Stimulated activated CD4-positive, alpha-beta T cell treated with anti-CD3 and anti-CD28 coated beads, Interleukin-15, amount 100 ng/mL, for 24 hours (primary cell): ENCODE measurements around the gene TEX51.

Source experiments
- DNase-seq: peaks from one replicate; pipeline ENCODE4 v3.0.0-alpha.2; 2020

The TEX51 gene

DNA sequence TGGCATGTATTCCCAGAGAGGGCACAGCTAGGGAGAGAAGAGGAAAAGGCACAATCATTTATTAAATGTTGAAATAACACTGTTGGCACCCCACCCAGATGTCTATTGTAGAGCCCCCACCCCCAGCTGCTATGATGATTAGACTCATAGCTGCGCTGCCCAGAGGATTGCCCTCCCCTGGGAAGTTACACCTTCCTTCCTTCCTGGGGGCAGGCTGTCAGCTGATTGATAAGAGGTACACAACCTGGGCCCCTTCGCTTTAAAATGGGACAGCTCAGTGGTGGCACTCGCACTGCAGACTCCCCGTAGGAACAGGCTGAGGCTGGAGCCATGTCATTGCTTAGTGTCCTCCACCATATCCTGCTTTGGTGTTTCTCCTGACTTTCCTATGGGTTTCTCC is 18.1 kb downstream of the TEX51 start:
- no peak for DNase-seq

DNA sequence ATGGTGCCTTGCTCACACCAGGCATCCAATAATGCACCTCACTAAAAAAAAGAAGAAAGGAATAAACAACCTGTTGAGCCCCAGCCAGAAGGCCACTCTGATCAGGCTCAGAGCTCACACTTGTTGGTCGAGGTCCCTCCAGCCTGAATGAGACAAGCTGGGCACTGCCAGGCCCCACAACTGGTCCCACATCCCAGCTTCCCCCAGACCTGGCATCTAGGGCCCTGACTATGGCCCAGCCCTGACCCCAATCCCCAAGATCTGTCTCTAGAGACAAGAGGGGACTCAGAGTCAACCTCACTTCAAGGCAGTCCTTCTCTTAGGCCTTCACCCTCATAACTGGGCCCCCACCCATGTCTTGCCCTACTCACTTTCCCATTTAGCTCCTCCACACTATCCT is 22.4 kb downstream of the TEX51 start:
- no peak for DNase-seq

DNA sequence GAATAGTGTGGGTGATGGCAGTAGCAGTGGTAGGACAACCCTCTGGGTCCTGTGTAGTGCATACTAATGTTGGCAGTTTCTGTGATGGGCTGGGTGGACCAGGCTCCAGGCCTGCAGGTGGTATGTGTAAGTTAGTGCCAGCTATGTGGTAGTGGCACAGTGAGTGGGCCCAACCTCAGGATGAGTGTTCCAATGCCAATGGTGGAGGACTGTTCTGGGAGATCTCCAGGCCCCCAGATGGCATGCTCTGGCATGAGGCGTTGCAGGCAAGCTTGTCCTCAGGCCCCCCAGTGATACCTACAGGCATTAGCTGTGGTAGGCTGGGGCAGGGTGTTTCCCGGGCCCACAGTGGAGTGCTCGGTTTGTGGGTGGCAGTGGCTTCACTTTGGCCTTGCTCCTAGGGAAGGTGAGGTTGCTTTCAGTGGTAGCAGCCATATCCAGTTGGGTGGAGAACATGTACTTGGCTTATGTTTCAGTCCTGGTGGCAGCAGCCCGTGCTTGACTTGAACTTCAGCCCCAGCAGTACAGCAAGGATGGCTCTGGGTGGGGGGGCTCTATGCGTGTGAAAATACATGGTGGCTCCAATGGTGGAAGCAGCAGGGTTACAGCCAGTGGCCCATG is 32.4 kb downstream of the TEX51 start:
- no peak for DNase-seq

DNA sequence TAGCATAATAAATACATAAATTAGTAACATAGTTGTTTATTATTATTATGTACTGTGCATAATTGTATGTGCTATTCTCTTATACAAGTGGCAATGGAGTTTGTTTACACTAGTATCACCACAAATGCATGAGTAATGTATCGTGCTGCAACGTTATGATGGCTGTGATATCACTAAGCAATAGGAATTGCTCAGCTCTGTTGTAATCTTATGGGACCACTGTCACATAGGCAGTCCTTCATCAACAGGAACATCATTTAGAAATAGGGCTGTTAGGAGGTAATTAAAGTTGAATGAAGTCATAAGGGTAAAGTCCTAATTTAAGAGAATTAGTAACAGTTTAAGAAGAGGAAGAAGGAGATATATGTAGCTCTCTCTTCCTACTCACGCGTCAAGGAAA is 33.8 kb downstream of the TEX51 start:
- no peak for DNase-seq

DNA sequence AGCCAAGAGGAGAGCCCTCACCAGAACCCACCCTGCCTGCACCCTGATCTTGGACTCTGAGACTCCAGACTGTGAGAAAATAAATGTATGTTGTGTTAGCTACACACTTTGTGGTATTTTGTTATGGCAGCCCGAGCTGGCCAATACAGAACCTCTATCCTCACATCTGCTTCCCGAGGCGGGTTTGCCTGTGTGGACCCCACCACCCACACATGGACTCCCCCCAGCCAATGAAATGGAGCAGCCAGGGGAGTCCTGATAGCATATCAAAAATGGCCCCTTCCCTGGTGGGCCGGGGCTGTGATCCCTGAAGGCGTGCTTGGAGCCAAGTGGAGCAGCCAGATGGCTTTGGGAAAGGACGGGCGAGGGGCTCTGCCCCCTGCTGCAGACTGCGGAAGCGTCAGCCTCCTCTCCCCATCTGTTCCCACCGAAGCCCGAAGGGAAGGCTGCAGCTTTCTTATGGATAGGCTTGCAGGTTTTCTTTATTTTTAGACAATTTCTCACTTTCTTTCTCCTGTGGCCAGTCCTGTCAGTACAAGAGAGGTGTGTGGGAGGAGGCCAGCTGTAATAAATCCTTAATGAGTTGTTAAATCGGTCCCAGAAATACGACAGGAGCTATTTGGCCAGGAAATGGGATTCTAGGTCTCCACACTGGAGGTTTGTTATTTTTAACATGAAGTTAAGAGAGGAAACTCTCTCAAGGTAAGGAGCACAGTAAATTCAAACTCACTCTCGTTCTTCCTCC is 34.4 kb downstream of the TEX51 start:
- DNase-seq = no peak

DNA sequence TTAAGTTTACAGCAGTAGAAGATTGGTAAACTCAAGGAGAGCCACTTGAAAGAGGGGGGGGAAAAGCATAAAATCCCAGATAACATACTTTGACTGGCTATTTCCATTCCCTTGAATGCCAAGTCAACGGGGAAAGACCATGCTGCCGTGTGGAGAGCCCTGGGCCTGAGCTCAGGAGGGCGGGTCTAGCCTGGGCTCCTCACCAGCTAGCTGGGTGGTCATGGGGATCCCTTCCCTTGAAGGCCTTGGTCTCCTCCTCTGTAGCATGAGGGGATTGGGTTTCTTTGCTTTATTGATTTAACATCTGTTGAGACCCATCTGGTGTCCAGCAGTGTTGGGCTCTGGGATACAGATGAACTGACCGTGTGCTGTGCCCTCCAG is 35.0 kb downstream of the TEX51 start:
- DNase-seq = no peak

DNA sequence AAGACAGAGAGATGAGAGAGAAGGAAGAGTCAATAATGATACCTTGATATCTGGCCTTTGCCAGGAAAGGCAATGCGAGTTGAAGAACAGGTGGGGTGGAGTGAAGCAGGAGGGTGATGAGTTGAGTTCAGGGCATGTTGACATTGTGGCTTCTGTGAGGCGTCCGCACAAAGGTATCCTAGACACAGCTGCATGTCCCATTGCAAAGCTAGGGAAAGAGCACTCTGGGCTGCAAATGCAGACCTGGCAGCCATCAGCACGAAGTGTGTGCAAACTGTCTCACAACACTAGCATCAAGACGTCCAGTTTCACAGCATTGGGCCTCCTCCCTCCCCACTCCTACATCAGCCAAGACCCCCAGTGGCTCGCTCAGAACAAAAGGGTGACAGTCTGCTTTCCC is 36.1 kb downstream of the TEX51 start:
- DNase-seq = no peak

DNA sequence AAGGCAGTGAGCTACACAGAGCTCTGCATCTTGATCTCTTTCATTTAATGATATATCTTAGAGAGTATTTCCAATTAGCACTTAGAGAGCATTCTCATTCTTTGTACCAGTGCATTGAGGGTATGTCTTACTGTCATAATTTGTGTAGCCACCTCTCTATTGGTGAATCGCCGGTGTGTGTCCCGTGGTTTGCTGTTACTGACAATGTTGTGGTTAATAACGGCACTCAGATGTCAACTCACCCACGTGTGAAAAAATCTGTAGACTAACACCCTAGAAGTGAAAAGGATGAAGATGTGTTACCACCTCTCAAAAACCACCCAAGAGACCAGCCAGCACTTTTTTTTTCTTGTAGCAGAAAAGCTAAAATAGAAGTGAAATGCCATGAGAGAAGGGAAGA is 37.1 kb downstream of the TEX51 start:
- DNase-seq = no peak

DNA sequence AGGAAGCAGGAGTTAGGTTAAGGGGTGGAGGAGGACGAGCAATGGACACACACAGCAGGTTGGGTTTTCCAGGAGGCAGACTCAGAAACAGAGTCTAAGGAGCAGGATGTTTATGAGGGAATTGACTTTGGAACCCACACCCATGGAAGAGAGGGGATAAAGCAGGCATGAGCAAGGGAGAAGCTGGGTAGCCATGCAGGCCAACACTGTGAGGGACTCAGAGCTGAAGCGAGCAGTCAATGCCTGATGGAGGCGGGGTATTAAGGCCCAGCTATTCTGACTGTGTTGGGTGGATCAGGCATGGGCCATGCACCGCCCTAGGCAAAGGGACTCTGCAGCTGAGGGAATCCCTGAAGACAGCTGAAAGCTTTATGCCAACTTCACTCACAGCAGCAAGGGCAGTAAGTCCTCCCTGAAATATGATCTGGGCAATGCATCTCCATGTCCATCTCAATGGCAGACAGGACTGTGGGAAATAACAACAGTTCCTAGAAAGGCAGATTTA is 37.6 kb downstream of the TEX51 start:
- no peak for DNase-seq

DNA sequence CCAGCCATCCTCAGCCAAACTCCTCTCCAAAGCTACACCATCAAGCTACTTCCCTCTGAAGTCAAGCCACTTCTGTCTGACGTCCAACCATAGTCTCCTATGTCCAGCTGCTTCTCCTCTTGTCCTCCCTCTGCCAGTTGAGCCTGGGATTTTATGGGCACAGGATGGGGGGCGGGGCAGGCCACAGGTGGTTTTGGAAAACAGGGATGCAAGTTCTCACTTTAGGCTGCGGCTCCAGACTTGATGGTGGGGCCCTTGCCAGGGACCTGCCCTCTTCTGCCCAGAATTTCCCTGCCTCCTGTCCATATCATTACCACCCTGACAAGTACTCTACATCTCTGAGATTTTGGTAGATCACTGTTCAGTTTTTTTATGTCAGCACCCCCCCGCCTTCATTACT is 41.6 kb downstream of the TEX51 start:
- DNase-seq = no peak

DNA sequence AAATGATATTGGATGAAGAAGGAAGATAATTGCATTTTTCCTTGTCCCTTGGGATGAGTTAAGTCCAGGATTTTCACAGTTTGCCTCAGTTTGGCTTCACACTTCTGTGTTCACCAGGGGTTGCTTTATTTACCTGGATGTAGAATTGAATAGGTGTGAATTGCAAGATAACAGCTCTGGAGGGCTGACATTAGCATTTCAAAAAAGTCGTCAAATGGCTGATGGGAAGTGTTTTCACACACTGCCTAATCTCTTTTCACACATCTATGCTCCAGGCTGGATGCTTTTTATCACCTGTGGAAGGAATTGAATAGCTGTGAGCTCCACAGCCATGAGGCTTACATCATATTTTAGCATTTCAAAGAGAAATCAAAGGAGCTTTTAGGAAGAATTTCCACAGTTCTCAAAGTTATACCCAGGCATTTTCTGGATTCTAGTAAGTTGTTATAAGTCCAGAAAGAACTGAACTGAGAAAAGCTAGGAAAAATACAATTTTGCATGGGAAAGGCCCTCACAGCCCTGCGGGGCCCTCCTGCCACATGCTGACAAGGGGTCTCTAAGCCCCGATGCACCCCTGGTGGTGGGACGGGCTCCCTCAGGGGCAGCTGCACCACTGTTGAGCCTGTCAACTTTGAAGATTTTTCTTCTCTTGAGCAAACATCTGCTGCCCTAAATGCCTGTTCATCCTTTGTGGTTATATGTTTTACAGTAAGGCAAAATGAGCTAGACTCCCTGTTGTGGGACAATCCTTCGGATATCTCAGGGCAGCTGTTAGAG is 43.9 kb downstream of the TEX51 start:
- no peak for DNase-seq

DNA sequence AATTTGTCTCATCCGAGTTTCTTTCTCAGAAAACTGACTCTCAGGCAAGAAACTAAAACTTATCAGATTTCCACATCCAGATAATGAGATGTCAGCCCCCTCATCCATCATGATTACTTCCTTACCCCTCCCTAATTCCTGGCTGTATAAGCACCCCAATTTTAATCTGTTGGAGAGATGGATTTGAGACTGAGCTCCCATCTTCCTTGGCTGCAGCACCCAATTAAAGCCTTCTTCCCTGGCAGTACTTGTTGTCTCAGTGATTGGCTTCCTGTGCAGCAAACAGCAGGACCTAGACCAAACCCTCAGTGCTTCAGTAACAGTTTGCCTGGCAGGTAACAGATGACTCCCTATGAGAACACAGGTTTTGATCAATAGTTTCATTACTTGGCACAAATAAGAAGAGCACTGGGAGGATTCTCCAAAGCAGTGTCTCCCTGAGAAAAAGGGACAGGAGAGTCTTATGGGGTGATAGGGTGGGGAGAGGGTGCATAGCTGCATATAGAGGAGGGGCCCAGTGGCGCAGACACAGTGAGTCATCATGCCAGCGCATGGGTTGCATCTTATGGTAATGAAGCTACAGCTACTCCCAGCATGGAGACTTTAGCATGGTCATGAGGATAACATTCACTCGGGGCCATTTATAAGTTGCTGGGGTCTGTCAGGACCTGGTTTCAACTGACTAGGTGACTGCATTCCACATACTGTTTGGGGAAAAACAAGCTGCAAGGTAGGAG is 45.1 kb downstream of the TEX51 start:
- no peak for DNase-seq

DNA sequence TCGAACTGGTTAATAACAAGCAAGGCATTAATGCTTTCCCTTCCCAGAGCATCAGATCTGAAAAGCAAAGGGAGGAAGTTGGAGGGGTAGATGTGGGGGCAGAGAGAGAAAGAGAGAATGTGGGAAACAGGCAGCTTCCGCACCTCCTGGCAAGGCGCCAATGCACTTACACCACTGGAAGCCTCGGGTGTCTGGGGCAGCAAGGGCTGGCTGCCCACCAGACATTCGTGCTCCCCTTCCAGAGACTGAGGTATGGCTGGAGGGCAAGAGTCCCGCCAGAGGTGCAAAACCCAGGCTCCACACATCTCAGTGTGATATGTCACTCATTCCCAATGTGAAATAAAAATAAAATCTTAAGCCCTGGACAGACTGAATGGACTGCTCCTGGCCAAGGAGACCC is 46.4 kb downstream of the TEX51 start:
- DNase-seq = no peak

DNA sequence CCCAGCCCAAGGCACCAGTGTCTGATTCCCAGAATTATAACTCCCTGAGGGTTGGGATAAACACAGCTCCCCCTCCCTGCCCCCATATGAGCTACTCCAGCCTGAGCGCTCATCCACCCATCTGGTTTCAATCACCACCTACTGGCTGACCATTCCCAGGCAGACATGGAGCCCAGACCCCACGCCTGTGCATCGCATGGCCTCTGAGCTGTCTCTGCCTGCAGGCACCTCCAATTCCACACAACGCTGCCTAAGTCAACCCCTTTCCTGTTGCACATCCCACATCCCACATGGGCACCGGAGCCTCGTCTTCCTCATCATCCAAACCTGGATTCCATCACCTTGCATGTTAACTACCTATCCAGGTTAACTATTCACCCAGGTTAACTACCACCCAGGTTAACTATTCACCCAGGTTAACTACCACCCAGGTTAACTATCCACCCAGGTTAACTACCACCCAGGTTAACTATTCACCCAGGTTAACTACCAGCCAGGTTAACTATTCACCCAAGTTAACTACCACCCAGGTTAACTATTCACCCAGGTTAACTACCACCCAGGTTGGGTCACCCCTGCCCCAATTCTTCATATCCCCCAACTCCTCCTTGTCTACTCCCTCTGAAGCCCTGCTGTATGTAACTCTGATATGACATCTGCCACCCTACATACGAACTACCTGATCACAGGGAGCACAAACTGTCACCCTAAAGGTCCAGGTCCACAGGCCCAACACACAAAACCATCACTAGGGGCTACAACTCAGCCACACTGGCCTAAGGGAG is 47.8 kb downstream of the TEX51 start:
- no peak for DNase-seq

DNA sequence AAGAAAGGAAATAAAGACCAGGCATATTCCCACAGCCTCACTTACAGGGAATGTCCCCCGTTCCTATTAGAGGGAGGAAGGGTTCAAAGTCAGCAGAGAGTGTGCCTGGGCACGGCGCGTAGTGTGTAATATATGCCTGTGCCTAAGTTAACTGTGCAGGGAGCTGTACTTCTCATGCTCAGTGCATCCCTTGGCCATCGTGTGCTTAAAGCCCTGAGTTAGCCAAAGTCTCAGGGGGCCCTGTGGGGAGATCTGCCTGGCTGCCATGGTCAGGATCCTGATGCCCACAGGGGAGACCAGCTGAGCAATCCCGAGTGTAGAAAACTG is 48.4 kb downstream of the TEX51 start:
- no peak for DNase-seq

DNA sequence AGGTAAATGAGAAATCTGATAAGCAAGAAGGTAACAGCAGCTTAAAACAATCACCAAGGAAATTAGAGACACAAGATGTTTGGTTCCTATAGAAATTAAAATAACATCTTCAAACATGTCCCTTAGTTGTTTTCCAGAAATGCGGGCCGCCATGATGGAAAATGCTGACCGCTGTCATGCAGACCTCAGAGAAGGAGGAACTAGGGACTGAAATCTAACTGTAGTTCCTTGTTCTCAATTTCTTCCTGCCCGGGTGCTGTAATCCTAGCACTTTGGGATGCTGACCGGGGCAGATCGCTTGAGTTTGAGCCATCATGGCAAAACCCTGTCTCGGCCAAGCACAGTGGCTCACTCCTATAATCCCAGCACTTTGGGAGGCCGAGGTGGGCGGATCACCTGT is 51.1 kb downstream of the TEX51 start:
- DNase-seq = no peak

DNA sequence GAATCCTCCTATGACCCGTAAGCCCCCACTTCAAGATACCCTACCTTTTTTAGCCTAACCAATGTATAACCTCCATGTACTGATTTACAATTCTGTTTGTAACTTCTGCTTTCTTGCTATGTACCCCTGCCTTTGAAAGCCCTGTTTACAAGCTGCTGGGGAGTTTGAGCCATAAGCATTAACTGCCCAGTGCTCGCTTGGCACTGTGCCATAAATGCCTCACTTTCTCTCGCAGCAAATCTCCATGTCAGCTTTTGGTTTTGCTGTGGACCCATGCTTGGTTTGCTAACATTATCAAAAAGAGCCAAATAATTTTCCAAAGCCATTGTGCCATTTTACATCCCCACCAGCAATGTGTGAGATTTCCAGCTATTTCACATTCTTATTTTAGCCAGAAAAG is 51.8 kb downstream of the TEX51 start:
- DNase-seq = no peak
